Lung microvascular endothelial cell (primary cell): ENCODE data around the gene FRRS1L. TPM values are rescaled to one million over a fixed set of nuclear protein-coding genes. Genes with fewer than 3 reads are reported as not detected.

Experiments used
- total RNA-seq: library from RNA; depleted of rRNA; stranded (reverse); fragments of >200 nt; gene quantifications from 2 replicates; pipeline ENCODE4 v1.2.1, GENCODE V29; 2014

The FRRS1L gene
- total RNA-seq, 1 donor from 2014 or later, result not detected

Other genes starting within 250 kb of the FRRS1L start
- 19.2 and 32.9 TPM in 2 replicates for gene ELP1, start 233.1 kb downstream of the FRRS1L start, total RNA-seq
- gene ABITRAM, start 232.8 kb downstream of the FRRS1L start, total RNA-seq, result 2.6 TPM in 2 replicates
- 106 and 142 TPM in 2 replicates for gene CTNNAL1, start 153.8 kb downstream of the FRRS1L start, total RNA-seq
- 50.1 and 57.7 TPM in 2 replicates for gene TMEM245, start 47.3 kb downstream of the FRRS1L start, total RNA-seq
- 0.20 and 0.44 TPM in 2 replicates for gene EPB41L4B, start 153.8 kb upstream of the FRRS1L start, total RNA-seq